IPS-11a (cell line): Measurements from ENCODE around the gene FOXP1.
A peak's percentile ranks its signal among the peaks of the same experiment; 100 is the strongest.

ENCODE experiments used
- H3K4me3 ChIP-seq: one replicate; pipeline ENCODE4 v1.5.1; 2013; ENCODE audit warnings: low read depth, low read length, control low read depth

Gene FOXP1

GRCh38 chr3:71316066-71316777 lies 267.3 kb downstream of the FOXP1 start:
- no peak overlapping the region for H3K4me3 ChIP-seq

- H3K4me3 ChIP-seq: no peak overlapping the region
Measured at GRCh38 chr3:71315431-71315830, 268.1 kb downstream of the FOXP1 start.

DNA sequence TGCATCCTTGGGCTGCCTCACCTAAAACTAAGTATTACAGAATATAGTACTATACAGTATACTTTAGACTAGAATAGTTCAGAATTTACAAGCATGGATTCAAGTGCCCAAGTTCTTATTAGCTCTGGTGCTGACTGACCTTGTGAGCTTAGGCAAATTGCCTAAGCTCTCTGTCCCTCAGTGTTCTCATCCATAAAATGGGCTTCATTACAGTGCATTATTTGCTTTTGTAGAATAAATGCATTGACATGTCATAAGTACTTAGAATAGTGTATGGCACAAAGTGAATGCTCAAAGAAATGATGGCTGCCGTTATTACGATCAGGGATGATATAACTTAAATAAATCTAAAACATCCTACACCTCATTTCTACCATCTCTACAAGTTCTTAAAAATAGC lies 269.7 kb downstream of the FOXP1 start:
- no peak overlapping the region for H3K4me3 ChIP-seq

- no peak overlapping the region for H3K4me3 ChIP-seq
Measured at GRCh38 chr3:71312461-71312860, 271.1 kb downstream of the FOXP1 start.

GRCh38 chr3:71311661-71312046 lies 271.9 kb downstream of the FOXP1 start:
- no peak overlapping the region for H3K4me3 ChIP-seq

DNA sequence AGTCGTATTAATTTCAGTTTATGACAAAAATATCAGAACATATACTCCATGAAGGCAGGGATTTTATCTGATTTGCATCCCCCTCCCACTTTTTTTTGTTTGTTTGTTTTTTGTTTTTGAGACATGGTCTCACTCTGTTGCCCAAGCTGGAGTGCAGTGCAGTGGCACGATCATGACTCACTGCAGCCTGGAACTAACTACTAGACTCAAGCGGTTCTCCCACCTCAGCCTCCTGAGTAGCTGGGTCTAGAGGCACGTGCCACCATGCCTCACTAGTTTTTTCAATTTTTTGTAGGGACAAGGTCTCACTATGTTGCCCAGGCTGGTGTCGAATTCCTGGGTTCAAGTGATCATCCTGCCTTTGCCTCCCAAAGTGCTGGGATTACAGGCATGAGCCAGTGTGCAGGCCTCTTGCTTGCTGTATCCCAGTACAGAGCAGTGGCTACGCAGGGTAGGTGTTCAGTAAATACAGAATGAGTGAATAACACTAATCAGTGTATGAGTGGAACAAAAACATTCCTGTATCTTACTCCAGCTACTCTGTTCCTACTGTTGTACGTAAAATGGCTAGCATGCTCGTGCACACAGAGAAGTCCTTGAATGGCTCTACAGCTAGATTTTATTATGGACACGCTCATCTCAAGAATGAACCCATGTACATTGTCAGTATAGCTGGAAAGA lies 272.4 kb downstream of the FOXP1 start:
- no peak overlapping the region for H3K4me3 ChIP-seq

GRCh38 chr3:71310359-71310979 lies 273.1 kb downstream of the FOXP1 start:
- no peak overlapping the region for H3K4me3 ChIP-seq

DNA sequence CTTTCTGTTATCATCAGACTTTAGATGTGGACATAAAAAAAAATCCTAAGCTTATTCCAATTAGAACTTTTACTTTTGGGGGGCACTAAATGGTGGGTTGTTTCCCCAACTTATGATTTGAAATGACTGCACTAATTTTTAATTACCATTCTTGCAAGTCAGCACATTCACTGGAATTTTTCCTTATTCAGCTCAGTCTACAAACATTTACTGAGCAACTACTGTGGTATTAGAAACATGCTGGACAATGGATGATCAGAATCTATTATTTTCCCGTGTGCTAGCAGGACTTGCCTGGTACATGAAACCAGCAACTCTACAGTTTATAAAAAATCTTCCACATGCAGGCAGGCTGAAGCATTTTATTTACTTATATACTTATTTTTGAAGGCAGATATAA lies 273.6 kb downstream of the FOXP1 start:
- H3K4me3 ChIP-seq: no peak overlapping the region

- H3K4me3 ChIP-seq: no peak overlapping the region
Measured at GRCh38 chr3:71309342-71309741, 274.2 kb downstream of the FOXP1 start.

DNA sequence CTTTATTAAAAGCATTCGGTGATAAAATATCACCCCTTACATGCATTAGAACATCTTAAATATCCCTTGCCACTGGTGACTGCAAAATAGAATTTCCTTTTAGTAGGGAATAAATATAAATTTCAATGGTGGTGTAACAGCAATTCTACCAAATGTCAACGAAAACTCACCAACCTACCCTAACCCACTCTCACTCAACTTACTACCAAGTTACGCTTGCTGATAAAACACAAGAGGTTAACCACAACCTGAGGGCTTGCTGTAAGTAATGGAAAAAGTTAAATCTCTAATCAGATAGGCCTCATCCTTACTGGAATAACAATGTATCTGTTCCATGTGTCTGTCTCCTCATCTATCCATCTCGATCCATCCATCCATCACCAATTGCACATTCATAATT lies 274.7 kb downstream of the FOXP1 start:
- H3K4me3 ChIP-seq: no peak overlapping the region

DNA sequence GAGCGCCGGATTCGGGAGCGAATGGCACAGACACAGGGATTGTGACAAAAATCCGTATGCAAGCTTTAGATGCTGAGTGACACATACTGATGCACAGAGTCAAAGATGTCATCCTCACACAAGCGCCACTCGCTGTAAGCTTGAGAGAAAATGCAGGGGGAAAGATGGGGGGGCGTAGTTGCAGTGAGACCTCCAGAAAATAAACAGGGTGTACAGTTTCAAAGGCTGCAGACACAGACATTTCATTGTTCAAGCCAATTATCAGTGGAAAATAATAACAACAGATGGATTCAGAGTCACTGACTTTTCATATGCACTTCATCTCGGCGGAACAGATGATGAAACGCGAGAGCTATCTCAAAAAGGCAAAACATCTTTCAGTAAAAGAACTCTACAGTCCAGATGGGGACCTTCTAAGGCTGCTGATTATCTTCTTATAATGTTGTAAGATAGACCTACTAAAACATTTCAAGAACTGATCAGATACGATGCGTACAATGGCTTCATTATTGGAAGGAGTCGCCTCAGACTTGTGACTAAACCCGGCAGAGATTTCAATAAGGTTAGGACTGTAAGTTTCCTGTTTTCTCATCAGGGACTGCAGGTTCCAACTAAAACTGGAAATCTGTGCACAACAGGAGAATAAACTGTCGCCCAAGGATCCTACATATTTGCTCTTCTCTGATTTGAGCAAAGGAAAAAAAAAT lies 275.4 kb downstream of the FOXP1 start:
- H3K4me3 ChIP-seq: no peak overlapping the region

- peak overlapping the region; percentile 44 for H3K4me3 ChIP-seq
Measured at GRCh38 chr3:71305231-71306206, 278.0 kb downstream of the FOXP1 start.

DNA sequence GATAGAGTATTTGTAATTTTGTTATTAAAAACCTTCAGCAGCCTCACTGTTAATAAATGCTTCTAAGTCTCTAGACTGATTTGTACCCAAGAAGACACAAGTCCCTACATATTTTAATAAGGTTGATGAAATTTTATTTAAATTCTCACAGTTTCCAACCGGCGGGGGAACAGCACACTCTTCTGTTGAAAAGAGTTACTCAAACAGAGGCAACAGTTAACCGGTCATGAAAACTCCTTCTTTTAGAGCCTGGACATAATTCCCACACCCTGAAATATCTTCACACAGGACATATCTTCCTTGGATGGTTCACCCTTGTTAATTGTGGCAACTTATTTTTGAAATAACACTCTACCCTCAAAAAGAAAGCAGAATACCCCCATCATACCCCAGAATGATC lies 278.8 kb downstream of the FOXP1 start:
- H3K4me3 ChIP-seq: peak overlapping the region; percentile 44

DNA sequence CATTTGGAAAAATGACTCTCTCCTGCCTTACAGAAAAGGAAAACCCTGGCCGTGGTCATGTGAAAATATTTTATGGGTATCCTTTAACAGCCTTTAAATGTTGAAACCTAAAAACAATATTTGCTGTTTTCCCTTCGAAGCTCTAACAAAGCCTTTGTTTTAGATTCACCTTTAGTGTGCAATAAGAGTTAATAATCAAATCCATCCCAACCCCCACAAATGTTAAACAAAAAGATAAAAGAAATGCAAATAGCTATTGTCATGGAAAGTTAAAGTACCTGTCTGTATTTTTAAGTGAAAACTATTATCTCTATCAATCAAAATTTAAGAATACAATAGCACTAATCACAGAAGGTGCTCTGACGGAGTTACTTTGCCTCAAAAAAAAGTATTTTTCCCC lies 279.3 kb downstream of the FOXP1 start:
- H3K4me3 ChIP-seq: peak overlapping the region; percentile 44

DNA sequence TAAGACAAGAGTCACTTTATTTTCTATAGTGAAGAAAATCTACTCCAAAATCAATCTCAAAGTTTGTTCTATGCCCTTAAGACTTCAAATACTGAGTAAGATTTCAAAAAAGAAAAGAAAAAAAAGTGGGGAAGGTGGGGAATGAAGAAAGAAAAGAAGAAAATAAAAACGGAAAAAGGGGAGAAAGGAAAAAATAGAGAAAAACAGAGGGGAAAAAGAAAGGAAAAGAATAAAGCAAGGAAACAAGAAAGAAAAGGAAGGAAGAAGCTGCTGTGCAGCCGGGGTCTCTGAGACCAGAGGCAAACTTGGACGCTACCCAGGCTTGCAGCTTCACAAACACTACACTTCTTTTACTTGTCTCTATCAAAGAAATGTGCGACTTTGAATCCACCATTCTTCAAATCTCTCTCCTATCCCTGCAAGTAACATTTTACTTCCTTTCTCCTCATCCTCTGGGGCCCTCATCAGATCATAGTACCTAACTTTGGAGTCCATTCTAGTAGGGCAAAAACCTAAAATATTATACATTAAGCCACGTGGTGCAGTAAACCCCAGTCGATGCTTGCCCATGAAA lies 279.8 kb downstream of the FOXP1 start:
- peak overlapping the region; percentile 44 for H3K4me3 ChIP-seq

DNA sequence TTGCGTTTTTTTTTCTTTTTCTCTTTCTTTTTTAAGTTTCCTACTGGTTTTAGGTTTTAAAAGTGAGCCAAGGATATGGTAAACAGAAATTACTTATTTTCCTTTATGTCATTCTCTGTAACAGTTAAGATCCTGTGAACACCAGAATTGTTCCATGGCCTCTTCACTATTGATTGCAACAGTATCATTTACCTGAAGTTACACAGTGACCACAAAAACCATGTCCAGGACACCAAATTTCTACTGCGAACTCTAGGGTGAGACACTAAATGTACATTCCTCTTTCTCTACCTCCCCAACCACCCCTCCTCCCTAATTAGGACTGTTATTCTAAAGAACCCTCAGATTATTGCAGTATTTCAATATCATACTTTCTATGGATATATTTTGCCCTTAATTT lies 280.9 kb downstream of the FOXP1 start:
- H3K4me3 ChIP-seq: no peak overlapping the region

GRCh38 chr3:71300951-71301393 lies 282.6 kb downstream of the FOXP1 start:
- H3K4me3 ChIP-seq: no peak overlapping the region

- H3K4me3 ChIP-seq: no peak overlapping the region
Measured at GRCh38 chr3:71299160-71299559, 284.4 kb downstream of the FOXP1 start.

- no peak overlapping the region for H3K4me3 ChIP-seq
Measured at GRCh38 chr3:71294919-71295318, 288.6 kb downstream of the FOXP1 start.

GRCh38 chr3:71290301-71290700 lies 293.2 kb downstream of the FOXP1 start:
- H3K4me3 ChIP-seq: no peak overlapping the region
